Head of caudate nucleus (tissue), 42 donors: ENCODE data around the gene UBE2F.

ENCODE experiments used
- DNase-seq, 42 donors: peaks; one replicate each; pipeline versions ENCODE4 v3.0.0 to v3.0.0-alpha.2; 2020 to 2021; ENCODE audit warnings: mixed read lengths in 7 of 42
- intact Hi-C: fragments of 100-400 bp; cut with DNase I; formaldehyde crosslinking; loops from one replicate; pipeline ENCODE4 v1.15.0; 2022

Gene UBE2F

GRCh38 chr2:238004077-238004830 lies 37.4 kb downstream of the UBE2F start:
- DNase-seq: no peak
- intact Hi-C loops: no loop called here

GRCh38 chr2:238005528-238005927 lies 38.7 kb downstream of the UBE2F start:
- DNase-seq: no peak
- intact Hi-C loops: no loop called here

GRCh38 chr2:238006510-238006909 lies 39.7 kb downstream of the UBE2F start:
- intact Hi-C loops: no loop called here
- no peak for DNase-seq

- DNase-seq: no peak
- intact Hi-C loops: no loop called here
Measured at GRCh38 chr2:238007924-238008323, 41.1 kb downstream of the UBE2F start.

- peak; percentile 22 to 86 (median 70) for DNase-seq
- intact Hi-C loops: no loop called here
Measured at GRCh38 chr2:238009563-238009962, 42.7 kb downstream of the UBE2F start.

- intact Hi-C loops: no loop called here
- peak in 1 of 42 donors; percentile 13 for DNase-seq
Measured at GRCh38 chr2:238010572-238010971, 43.8 kb downstream of the UBE2F start.

- intact Hi-C loops: no loop called here
- no peak for DNase-seq
Measured at GRCh38 chr2:238013806-238014205, 47.0 kb downstream of the UBE2F start.

GRCh38 chr2:238015705-238016104 lies 48.9 kb downstream of the UBE2F start:
- intact Hi-C loops: no loop called here

GRCh38 chr2:238016526-238016925 lies 49.7 kb downstream of the UBE2F start:
- DNase-seq: no peak
- intact Hi-C loops: no loop called here

More at GRCh38 chr2:238015705-238016104, 48.9 kb downstream of the UBE2F start:
- peak in 7 of 42 donors; percentile 20 to 59 (median 31) for DNase-seq

- peak in 2 of 42 donors; percentile 23 to 40 for DNase-seq
- intact Hi-C loops: no loop called here
Measured at GRCh38 chr2:238019962-238020361, 53.1 kb downstream of the UBE2F start.

- DNase-seq: peak in 2 of 42 donors; percentile 26 to 32
- intact Hi-C loops: no loop called here
Measured at GRCh38 chr2:238020816-238021215, 54.0 kb downstream of the UBE2F start.

- no peak for DNase-seq
- intact Hi-C loops: no loop called here
Measured at GRCh38 chr2:238021327-238021726, 54.5 kb downstream of the UBE2F start.

- intact Hi-C loops: no loop called here
- DNase-seq: peak in 1 of 42 donors; percentile 34
Measured at GRCh38 chr2:238022594-238023157, 55.9 kb downstream of the UBE2F start.

GRCh38 chr2:238023608-238024007 lies 56.8 kb downstream of the UBE2F start:
- DNase-seq: peak in 1 of 42 donors; percentile 26

GRCh38 chr2:238024986-238025385 lies 58.2 kb downstream of the UBE2F start:
- peak in 2 of 42 donors; percentile 18 to 21 for DNase-seq
- intact Hi-C loops: no loop called here

More at GRCh38 chr2:238023608-238024007, 56.8 kb downstream of the UBE2F start:
- intact Hi-C loops: no loop called here

- intact Hi-C loops: no loop called here
- DNase-seq: peak in 2 of 42 donors; percentile 17 to 19
Measured at GRCh38 chr2:238025741-238026360, 59.0 kb downstream of the UBE2F start.

GRCh38 chr2:238027058-238027457 lies 60.2 kb downstream of the UBE2F start:
- intact Hi-C loops: no loop called here
- DNase-seq: no peak

GRCh38 chr2:238027591-238028415 lies 61.0 kb downstream of the UBE2F start:
- DNase-seq: peak in 2 of 42 donors; percentile 13 to 37
- intact Hi-C loops: no loop called here

GRCh38 chr2:238029853-238030252 lies 63.0 kb downstream of the UBE2F start:
- peak in 2 of 42 donors; percentile 2 to 20 for DNase-seq
- intact Hi-C loops: no loop called here
